Measurements from ENCODE around the gene CCN6. TPM values are rescaled to one million over a fixed set of nuclear protein-coding genes. Genes with fewer than 3 reads are reported as not detected.

The CCN6 gene
- total and polyA plus RNA-seq, 4 donors = 0.54 TPM; not detected in 3

- H3K27ac ChIP-seq (ENCODE audit: low read depth in 1 of 2, low read length in 2 of 2) = no peak overlapping the region
- no peak for TF ChIP-seq EGR1 (IDR thresholded peaks at IDR 0.05; ENCODE audit: low read depth in 2 of 2)
- no peak for TF ChIP-seq ZBTB33 (IDR thresholded peaks at IDR 0.05)
- TF ChIP-seq TAF1 (conservative IDR thresholded peaks at IDR 0.05) = no peak
- no peak for TF ChIP-seq HNF4A (conservative IDR thresholded peaks at IDR 0.05)
- TF ChIP-seq GABPA (IDR thresholded peaks at IDR 0.05 in 1 of 2, conservative IDR thresholded peaks at IDR 0.05 in 1 of 2) = no peak
- no peak for TF ChIP-seq ATF3 (IDR thresholded peaks at IDR 0.05)
- no peak for TF ChIP-seq YY1 (IDR thresholded peaks at IDR 0.05)
- no peak for TF ChIP-seq REST (IDR thresholded peaks at IDR 0.05)
- TF ChIP-seq FOXA2 (IDR thresholded peaks at IDR 0.05) = no peak
- no peak for TF ChIP-seq HNF4G (IDR thresholded peaks at IDR 0.05)
- no peak for TF ChIP-seq RXRA (IDR thresholded peaks at IDR 0.05)
- TF ChIP-seq SP1 (IDR thresholded peaks at IDR 0.05) = no peak
- H3K9ac ChIP-seq (ENCODE audit: low read depth in 1 of 2, low read length in 2 of 2) = no peak overlapping the region
- no peaks in the 10 kb centered on the region for H3K27me3 ChIP-seq (ENCODE audit: control insufficient read depth in 4 of 4, insufficient read depth in 4 of 4, low read length in 3 of 4)
- peaks cover 0 to 20% (median 10%) of the 10 kb centered on the region in 4 donors for H3K4me1 ChIP-seq (ENCODE audit: control insufficient read depth in 4 of 4, insufficient read depth in 4 of 4, low read length in 3 of 4)
- H3K9me3 ChIP-seq (ENCODE audit: control insufficient read depth in 4 of 4, low read length in 3 of 4) = no peaks in the 10 kb centered on the region
- DNase-seq (ENCODE audit: low spot score) = no peak
- no peaks in the 10 kb centered on the region for H3K36me3 ChIP-seq (ENCODE audit: control insufficient read depth in 4 of 4, insufficient read depth in 3 of 4, low read depth in 1 of 4, low read length in 3 of 4)
- WGBS = 87% methylated on average over 6 of the region's 6 CpGs
- no peak overlapping the region for H3K4me3 ChIP-seq (ENCODE audit: low read depth in 1 of 3, low read length in 3 of 3)
Observed at GRCh38 chr6:112033791-112034615, 19.9 kb upstream of the CCN6 start.

- no peaks in the 10 kb centered on the region for H3K27me3 ChIP-seq (ENCODE audit: control insufficient read depth in 4 of 4, insufficient read depth in 4 of 4, low read length in 3 of 4)
- no peak overlapping the region for H3K4me3 ChIP-seq (ENCODE audit: low read depth in 1 of 3, low read length in 3 of 3)
- H3K9me3 ChIP-seq (ENCODE audit: control insufficient read depth in 4 of 4, low read length in 3 of 4) = no peaks in the 10 kb centered on the region
- TF ChIP-seq YY1 (IDR thresholded peaks at IDR 0.05) (no peak), ATF3 (IDR thresholded peaks at IDR 0.05) (no peak), MAX (IDR thresholded peaks at IDR 0.05) (no peak), RAD21 (IDR thresholded peaks at IDR 0.05) (no peak), RXRA (IDR thresholded peaks at IDR 0.05) (no peak), CTCF (IDR thresholded peaks at IDR 0.05; ENCODE audit: low read depth, low read length, missing input control) (no peak), FOXA2 (IDR thresholded peaks at IDR 0.05) (no peak), HNF4G (IDR thresholded peaks at IDR 0.05) (no peak), TAF1 (conservative IDR thresholded peaks at IDR 0.05) (no peak), NR2F2 (IDR thresholded peaks at IDR 0.05) (no peak), SP1 (IDR thresholded peaks at IDR 0.05) (no peak)
- no peak overlapping the region for H3K27ac ChIP-seq (ENCODE audit: low read depth in 1 of 2, low read length in 2 of 2)
- DNase-seq (ENCODE audit: low spot score) = no peak
- H3K36me3 ChIP-seq (ENCODE audit: control insufficient read depth in 4 of 4, insufficient read depth in 3 of 4, low read depth in 1 of 4, low read length in 3 of 4) = no peaks in the 10 kb centered on the region
- WGBS = 95% methylated on average over 4 of the region's 4 CpGs
- no peak overlapping the region for H3K9ac ChIP-seq (ENCODE audit: low read depth in 1 of 2, low read length in 2 of 2)
- H3K4me1 ChIP-seq (ENCODE audit: control insufficient read depth in 4 of 4, insufficient read depth in 4 of 4, low read length in 3 of 4) = peaks cover 0 to 20% (median 10%) of the 10 kb centered on the region in 4 donors
Observed at GRCh38 chr6:112034616-112034995, 19.3 kb upstream of the CCN6 start.

Data from liver (tissue), 9 donors.